Left lung (tissue), 10 donors: ENCODE measurements around the gene PTPRM. TPM values are rescaled to one million over a fixed set of nuclear protein-coding genes. Genes with fewer than 3 reads are reported as not detected.

Experiments used
- ATAC-seq: fragments of 200-7000 bp; cut with Tn5 transposase; one replicate; pipeline ENCODE4 v1.9.1; 2020; ENCODE audit warnings: moderate library complexity
- DNase-seq, 4 donors: peaks; one replicate each; pipeline ENCODE4 v3.0.0-alpha.2; 2013 to 2020
- H3K27ac ChIP-seq, 2 donors: fragments of 200-600 bp; sonication (generic) in 1 of 2; one replicate each; pipeline versions ENCODE4 v1.5.0 to v1.8.0; 2020 to 2021
- H3K27me3 ChIP-seq, 2 donors: fragments of 200-600 bp; sonication (generic) in 1 of 2; one replicate each; pipeline versions ENCODE4 v1.5.0 to v1.8.0; 2020 to 2021
- H3K36me3 ChIP-seq, 2 donors: fragments of 200-600 bp; sonication (generic) in 1 of 2; one replicate each; pipeline versions ENCODE4 v1.5.0 to v1.8.0; 2020 to 2021
- H3K4me1 ChIP-seq, 2 donors: fragments of 200-600 bp; one replicate each; pipeline ENCODE4 v1.8.0; 2021
- H3K4me3 ChIP-seq, 2 donors: fragments of 200-600 bp; sonication (generic) in 1 of 2; one replicate each; pipeline versions ENCODE4 v1.5.0 to v1.8.0; 2020 to 2021; ENCODE audit warnings: mild to moderate bottlenecking in 1 of 2
- H3K9me3 ChIP-seq, 2 donors: fragments of 200-600 bp; sonication (generic) in 1 of 2; one replicate each; pipeline versions ENCODE4 v1.5.0 to v1.8.0; 2020 to 2021
- intact Hi-C, 2 donors: fragments of 100-400 bp; cut with DNase I; formaldehyde crosslinking; loops; one replicate each; pipeline versions ENCODE4 v1.11.2 to v1.14.2; 2022
- polyA plus RNA-seq, 6 donors: library from polyadenylated mRNA; unstranded; fragments of 120-200 nt; gene quantifications; one replicate each; pipeline ENCODE4 v1.2.1, GENCODE V29; 2013; ENCODE audit not compliant: insufficient read length in 6 of 6
- total RNA-seq, 2 donors: library from RNA; stranded (reverse); fragmentation: NEBNext Ultra II Directional; extraction: Animal tissue kit (Norgen Biotek cat#: 25700); gene quantifications; one replicate each; pipeline ENCODE4 v1.2.1, GENCODE V29; 2021
- TF ChIP-seq, protein P1 (sequence below), 2 donors: fragments of 200-600 bp; sonication (generic) in 1 of 2; IDR thresholded peaks; one replicate each; pipeline versions ENCODE4 v1.5.0 to v1.8.0; 2021; ENCODE audit warnings: antibody characterized with exemption in 2 of 2
- donor health status: DM: no; HTN: yes; CAD: no.
- donor health status: DM: no; HTN: no; CAD: no.

The PTPRM gene
- total and polyA plus RNA-seq, 8 donors = 76.4 to 99.6 (median 90.1) TPM

GRCh38 chr18:8254654-8255053, 687.5 kb downstream of the PTPRM start:
- H3K27ac ChIP-seq = no peak overlapping the region
- H3K9me3 ChIP-seq = no peaks in the 10 kb centered on the region
- DNase-seq = peak in 1 of 4 donors; percentile 12
- no peaks in the 10 kb centered on the region for H3K4me1 ChIP-seq
- TF ChIP-seq, protein P1, sequence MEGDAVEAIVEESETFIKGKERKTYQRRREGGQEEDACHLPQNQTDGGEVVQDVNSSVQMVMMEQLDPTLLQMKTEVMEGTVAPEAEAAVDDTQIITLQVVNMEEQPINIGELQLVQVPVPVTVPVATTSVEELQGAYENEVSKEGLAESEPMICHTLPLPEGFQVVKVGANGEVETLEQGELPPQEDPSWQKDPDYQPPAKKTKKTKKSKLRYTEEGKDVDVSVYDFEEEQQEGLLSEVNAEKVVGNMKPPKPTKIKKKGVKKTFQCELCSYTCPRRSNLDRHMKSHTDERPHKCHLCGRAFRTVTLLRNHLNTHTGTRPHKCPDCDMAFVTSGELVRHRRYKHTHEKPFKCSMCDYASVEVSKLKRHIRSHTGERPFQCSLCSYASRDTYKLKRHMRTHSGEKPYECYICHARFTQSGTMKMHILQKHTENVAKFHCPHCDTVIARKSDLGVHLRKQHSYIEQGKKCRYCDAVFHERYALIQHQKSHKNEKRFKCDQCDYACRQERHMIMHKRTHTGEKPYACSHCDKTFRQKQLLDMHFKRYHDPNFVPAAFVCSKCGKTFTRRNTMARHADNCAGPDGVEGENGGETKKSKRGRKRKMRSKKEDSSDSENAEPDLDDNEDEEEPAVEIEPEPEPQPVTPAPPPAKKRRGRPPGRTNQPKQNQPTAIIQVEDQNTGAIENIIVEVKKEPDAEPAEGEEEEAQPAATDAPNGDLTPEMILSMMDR (IDR thresholded peaks at IDR 0.05) = no peak
- intact Hi-C loops = no loop called here
- no peak for ATAC-seq
- H3K4me3 ChIP-seq = no peak overlapping the region
- no peaks in the 10 kb centered on the region for H3K27me3 ChIP-seq
- no peaks in the 10 kb centered on the region for H3K36me3 ChIP-seq

GRCh38 chr18:8257851-8258434, 690.8 kb downstream of the PTPRM start:
- TF ChIP-seq, protein P1 (IDR thresholded peaks at IDR 0.05) = no peak
- no peak for ATAC-seq
- no peak for DNase-seq
- H3K27ac ChIP-seq = no peak overlapping the region
- H3K4me3 ChIP-seq = no peak overlapping the region
- H3K27me3 ChIP-seq = no peaks in the 10 kb centered on the region
- intact Hi-C loops = no loop called here
- H3K4me1 ChIP-seq = no peaks in the 10 kb centered on the region
- no peaks in the 10 kb centered on the region for H3K9me3 ChIP-seq
- no peaks in the 10 kb centered on the region for H3K36me3 ChIP-seq

- H3K9me3 ChIP-seq = no peaks in the 10 kb centered on the region
- intact Hi-C loops = no loop called here
- H3K4me1 ChIP-seq = no peaks in the 10 kb centered on the region
- DNase-seq = no peak
- TF ChIP-seq, protein P1 (IDR thresholded peaks at IDR 0.05) = no peak
- H3K36me3 ChIP-seq = no peaks in the 10 kb centered on the region
- no peaks in the 10 kb centered on the region for H3K27me3 ChIP-seq
- no peak overlapping the region for H3K4me3 ChIP-seq
- no peak for ATAC-seq
- H3K27ac ChIP-seq = no peak overlapping the region
These were observed 693.2 kb downstream of the PTPRM start for GRCh38 chr18:8260319-8260718.

DNA sequence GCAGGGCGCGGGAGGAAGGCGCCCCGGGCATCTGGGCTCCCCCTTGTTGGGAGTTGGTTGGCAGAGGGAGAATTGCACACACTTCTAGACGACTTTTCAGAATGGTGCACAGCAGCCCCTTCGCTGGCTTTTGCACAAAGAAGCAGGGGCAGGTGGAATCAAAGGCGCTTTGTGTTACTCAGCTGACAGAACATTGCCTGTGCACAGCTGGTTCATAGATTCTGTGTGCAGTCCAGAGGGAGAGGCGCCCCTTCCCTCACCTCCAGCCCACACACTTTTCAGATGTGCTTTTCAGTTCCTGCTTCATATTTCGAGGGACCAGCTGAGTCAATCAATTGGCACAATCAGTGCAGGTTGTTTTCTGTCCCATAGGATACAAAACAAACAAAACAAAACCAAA, 693.7 kb downstream of the PTPRM start:
- H3K36me3 ChIP-seq = no peaks in the 10 kb centered on the region
- no peaks in the 10 kb centered on the region for H3K27me3 ChIP-seq
- no peaks in the 10 kb centered on the region for H3K9me3 ChIP-seq
- H3K4me1 ChIP-seq = no peaks in the 10 kb centered on the region
- DNase-seq = no peak
- no peak overlapping the region for H3K27ac ChIP-seq
- no peak overlapping the region for H3K4me3 ChIP-seq
- ATAC-seq = no peak
- intact Hi-C loops = no loop called here
- TF ChIP-seq, protein P1 (IDR thresholded peaks at IDR 0.05) = no peak

DNA sequence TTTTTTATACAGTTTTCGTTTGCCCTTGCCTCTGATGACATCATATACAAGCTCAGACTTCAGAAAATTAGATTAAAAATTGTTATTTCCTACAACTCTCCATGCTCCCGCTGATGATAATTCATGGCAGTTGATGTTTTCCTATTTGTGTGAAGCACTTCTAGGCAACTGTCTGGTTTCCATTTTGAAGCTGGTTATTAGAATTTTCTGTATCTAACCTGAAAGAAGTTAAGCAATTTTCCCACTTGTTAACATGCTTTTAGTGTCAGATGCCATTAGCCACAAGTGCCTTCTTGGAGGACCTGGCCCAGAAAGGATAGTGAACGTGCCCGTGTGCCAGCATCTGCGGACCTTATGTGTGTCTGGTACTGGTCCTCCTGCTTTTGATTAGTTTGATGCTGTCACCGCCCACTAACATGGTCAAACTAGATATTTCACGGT, 694.6 kb downstream of the PTPRM start:
- no peak overlapping the region for H3K27ac ChIP-seq
- TF ChIP-seq, protein P1 (IDR thresholded peaks at IDR 0.05) = no peak
- DNase-seq = no peak
- H3K9me3 ChIP-seq = no peaks in the 10 kb centered on the region
- ATAC-seq = no peak
- H3K36me3 ChIP-seq = no peaks in the 10 kb centered on the region
- no peak overlapping the region for H3K4me3 ChIP-seq
- no peaks in the 10 kb centered on the region for H3K4me1 ChIP-seq
- intact Hi-C loops = no loop called here
- H3K27me3 ChIP-seq = no peaks in the 10 kb centered on the region
